HFFc6 (cell line): ENCODE results near the gene ZNF140. TPM values are rescaled to one million over a fixed set of nuclear protein-coding genes. Genes with fewer than 3 reads are reported as not detected.

ENCODE experiments used
- DNase-seq: peaks from one replicate; pipeline ENCODE4 v3.0.0-alpha.2; 2018
- H3K27ac Mint-ChIP-seq: 2 replicates; pipeline ENCODE4 v1.8.0; 2020; ENCODE audit warnings: mild to moderate bottlenecking, mixed read lengths
- H3K27me3 Mint-ChIP-seq: 2 replicates; pipeline ENCODE4 v1.8.0; 2021; ENCODE audit warnings: mild to moderate bottlenecking, moderate library complexity, mixed read lengths; ENCODE audit not compliant: insufficient read depth
- H3K36me3 Mint-ChIP-seq: 2 replicates; pipeline ENCODE4 v1.8.0; 2021; ENCODE audit warnings: low read depth, mixed read lengths
- H3K4me1 Mint-ChIP-seq: 2 replicates; pipeline ENCODE4 v1.8.0; 2020; ENCODE audit warnings: low read depth, mixed read lengths
- H3K4me3 Mint-ChIP-seq: 2 replicates; pipeline ENCODE4 v1.8.0; 2020; ENCODE audit warnings: mild to moderate bottlenecking, moderate library complexity, mixed read lengths
- H3K9me3 Mint-ChIP-seq: 2 replicates; pipeline ENCODE4 v1.8.0; 2020; ENCODE audit warnings: mild to moderate bottlenecking, mixed read lengths
- total RNA-seq, 6 experiments: library from RNA; stranded (reverse); fragmentation: NEBNext Ultra II Directional; extraction: Animal tissue kit (Norgen Biotek cat#: 25700); gene quantifications; 2 replicates in 1 of 6; 3 replicates in 5 of 6; pipeline ENCODE4 v1.2.3, GENCODE V29; 2021
- TF ChIP-seq, protein P1 (sequence below): fragments of 200-600 bp; sonication (generic); IDR thresholded peaks from 2 replicates; pipeline ENCODE4 v1.5.0; 2021; ENCODE audit warnings: antibody characterized with exemption, mild to moderate bottlenecking

Gene ZNF140
- total RNA-seq, 6 experiments from 2014 or later, result 7.7 to 9.5 (median 7.9) TPM

DNA sequence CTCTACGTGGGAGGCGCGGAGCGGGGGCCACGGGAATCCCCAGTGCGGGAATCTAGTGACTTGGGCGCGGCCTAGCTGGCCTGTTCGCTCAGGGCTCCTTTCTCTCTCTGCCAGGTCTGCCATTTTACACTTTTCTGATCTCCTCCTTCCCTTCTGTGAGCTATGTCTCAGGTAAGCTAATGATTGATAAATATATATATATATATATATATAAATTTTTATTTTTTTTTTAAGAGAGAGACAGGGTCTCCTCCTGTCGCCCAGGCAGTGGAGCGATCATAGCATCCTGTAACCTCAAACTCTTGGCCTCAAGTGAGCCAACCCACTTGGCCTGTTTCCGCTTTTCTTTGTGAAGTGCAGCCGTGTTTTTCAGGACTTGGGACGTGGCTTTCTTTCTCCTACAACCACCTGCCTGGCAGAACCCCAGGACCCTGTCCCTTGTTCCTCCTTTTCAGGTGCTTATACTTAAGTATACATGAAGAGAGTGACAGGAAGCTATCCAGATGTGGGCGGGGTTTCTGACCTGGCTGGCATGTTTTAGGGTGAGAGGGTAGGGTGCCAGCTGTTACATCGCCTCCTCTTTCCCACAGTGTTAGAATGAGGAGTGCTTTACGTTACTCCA, 547 bp downstream of the ZNF140 start:
- Mint-ChIP-seq H3K27ac (no peak overlapping the region), H3K36me3 (peaks cover 68% of the 10 kb centered on the region), H3K9me3 (peaks cover 34% of the 10 kb centered on the region), H3K4me3 (no peak overlapping the region), H3K27me3 (no peaks in the 10 kb centered on the region), H3K4me1 (no peaks in the 10 kb centered on the region)
- TF ChIP-seq, protein P1, sequence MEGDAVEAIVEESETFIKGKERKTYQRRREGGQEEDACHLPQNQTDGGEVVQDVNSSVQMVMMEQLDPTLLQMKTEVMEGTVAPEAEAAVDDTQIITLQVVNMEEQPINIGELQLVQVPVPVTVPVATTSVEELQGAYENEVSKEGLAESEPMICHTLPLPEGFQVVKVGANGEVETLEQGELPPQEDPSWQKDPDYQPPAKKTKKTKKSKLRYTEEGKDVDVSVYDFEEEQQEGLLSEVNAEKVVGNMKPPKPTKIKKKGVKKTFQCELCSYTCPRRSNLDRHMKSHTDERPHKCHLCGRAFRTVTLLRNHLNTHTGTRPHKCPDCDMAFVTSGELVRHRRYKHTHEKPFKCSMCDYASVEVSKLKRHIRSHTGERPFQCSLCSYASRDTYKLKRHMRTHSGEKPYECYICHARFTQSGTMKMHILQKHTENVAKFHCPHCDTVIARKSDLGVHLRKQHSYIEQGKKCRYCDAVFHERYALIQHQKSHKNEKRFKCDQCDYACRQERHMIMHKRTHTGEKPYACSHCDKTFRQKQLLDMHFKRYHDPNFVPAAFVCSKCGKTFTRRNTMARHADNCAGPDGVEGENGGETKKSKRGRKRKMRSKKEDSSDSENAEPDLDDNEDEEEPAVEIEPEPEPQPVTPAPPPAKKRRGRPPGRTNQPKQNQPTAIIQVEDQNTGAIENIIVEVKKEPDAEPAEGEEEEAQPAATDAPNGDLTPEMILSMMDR, result no peak
- no peak for DNase-seq

DNA sequence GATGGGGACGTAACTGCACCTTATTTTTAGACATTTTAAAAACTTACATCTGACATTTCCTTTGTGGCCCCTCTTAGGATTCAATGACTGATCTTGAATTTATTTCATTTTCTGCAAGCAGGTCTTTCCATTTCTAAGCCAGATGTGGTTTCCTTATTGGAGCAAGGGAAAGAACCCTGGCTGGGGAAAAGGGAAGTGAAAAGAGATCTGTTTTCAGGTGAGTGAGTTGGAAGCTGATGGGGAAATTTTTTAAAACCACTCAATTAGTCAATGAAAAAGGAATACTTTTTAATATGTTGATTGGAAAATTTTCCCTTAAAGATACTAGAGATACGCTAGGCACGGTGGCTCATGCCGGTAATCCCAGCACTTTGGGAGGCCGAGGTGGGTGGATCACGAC, 2.6 kb downstream of the ZNF140 start:
- H3K27ac Mint-ChIP-seq, result no peak overlapping the region

DNA sequence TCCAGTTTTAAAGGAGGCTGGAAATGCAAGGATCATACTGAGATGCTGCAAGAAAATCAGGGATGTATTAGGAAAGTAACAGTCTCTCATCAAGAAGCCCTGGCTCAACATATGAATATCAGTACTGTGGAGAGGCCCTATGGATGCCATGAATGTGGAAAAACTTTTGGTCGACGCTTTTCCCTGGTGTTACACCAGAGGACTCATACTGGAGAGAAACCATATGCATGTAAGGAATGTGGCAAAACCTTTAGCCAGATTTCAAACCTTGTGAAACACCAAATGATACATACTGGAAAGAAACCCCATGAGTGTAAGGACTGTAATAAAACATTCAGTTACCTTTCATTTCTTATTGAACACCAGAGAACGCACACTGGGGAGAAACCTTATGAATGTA, 24.9 kb downstream of the ZNF140 start:
- no peaks in the 10 kb centered on the region for H3K4me1 Mint-ChIP-seq
- no peak overlapping the region for H3K27ac Mint-ChIP-seq
- TF ChIP-seq, protein P1, result no peak
- no peak for DNase-seq
- no peaks in the 10 kb centered on the region for H3K27me3 Mint-ChIP-seq
- H3K36me3 Mint-ChIP-seq, result peaks cover 97% of the 10 kb centered on the region
- H3K4me3 Mint-ChIP-seq, result no peak overlapping the region
- peaks cover 100% of the 10 kb centered on the region for H3K9me3 Mint-ChIP-seq

More for the DNA sequence above, 2.6 kb downstream of the ZNF140 start:
- no peak for DNase-seq
- Mint-ChIP-seq H3K27me3 (no peaks in the 10 kb centered on the region; the same call in 1 of the 2 replicates), H3K4me1 (no peaks in the 10 kb centered on the region), H3K9me3 (peaks cover 52% of the 10 kb centered on the region), H3K4me3 (no peak overlapping the region), H3K36me3 (peaks cover 68% of the 10 kb centered on the region)
- TF ChIP-seq, protein P1, result no peak

DNA sequence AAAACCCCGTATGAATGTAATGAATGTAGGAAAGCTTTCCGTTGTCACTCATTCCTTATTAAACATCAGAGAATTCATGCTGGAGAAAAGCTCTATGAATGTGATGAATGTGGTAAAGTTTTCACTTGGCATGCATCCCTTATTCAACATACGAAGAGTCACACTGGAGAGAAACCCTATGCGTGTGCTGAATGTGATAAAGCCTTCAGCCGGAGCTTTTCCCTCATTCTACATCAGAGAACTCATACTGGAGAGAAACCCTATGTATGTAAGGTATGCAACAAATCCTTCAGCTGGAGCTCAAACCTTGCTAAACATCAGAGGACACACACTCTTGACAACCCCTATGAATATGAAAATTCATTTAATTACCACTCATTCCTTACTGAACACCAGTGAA, 25.5 kb downstream of the ZNF140 start:
- peaks cover 100% of the 10 kb centered on the region for H3K9me3 Mint-ChIP-seq

DNA sequence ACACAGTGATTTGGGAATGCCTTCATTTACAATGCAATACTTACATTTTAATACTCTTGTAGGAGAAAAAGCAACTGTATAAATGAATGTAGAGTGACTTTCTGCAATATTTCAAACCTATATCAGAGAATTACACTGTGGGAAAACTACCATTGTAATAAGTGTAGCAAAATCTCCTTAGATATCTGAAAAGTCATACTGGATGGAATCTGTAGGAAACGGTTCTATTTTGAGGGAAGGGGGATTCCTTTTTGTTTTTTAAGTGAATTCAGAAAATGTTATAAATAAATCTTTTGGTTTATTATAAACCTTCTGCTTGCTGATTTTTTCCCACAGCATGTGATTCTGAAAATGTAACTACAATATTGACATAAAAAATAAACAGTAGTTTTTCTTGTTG, 26.4 kb downstream of the ZNF140 start:
- H3K4me1 Mint-ChIP-seq, result no peaks in the 10 kb centered on the region
- no peak overlapping the region for H3K4me3 Mint-ChIP-seq
- peaks cover 100% of the 10 kb centered on the region for H3K9me3 Mint-ChIP-seq
- peaks cover 92% of the 10 kb centered on the region for H3K36me3 Mint-ChIP-seq
- no peak for DNase-seq
- no peaks in the 10 kb centered on the region for H3K27me3 Mint-ChIP-seq
- TF ChIP-seq, protein P1, result no peak
- H3K27ac Mint-ChIP-seq, result no peak overlapping the region

More for the DNA sequence above, 25.5 kb downstream of the ZNF140 start:
- Mint-ChIP-seq H3K27me3 (no peaks in the 10 kb centered on the region), H3K4me1 (no peaks in the 10 kb centered on the region), H3K4me3 (no peak overlapping the region), H3K36me3 (peaks cover 96% of the 10 kb centered on the region), H3K27ac (no peak overlapping the region)
- DNase-seq, result no peak
- TF ChIP-seq, protein P1, result no peak
